ENCODE results near the gene DLEC1.

Gene DLEC1

GRCh38 chr3:38001456-38002081 is 37.4 kb upstream of the DLEC1 start:
- no peak for DNase-seq

- no peak for DNase-seq
These were observed 36.6 kb upstream of the DLEC1 start for GRCh38 chr3:38002291-38002876.

DNA sequence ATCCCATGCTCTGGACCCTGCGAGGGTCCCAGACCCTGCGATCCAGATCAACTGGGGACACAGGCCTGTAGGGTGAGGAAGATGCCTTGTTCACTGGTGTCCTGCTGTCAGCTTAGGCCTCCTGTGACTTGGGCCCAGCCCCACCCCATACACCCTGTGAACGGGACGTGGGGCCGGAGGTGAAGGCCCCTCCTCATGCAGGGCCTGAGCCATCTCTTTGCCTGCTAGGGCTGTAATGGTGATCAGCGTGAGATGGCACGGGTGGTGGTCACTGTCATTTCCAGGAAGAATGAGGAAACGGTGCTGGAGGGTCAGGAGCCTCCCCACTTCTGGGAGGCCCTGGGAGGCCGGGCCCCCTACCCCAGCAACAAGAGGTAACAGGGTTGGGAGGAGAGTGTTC is 36.1 kb upstream of the DLEC1 start:
- DNase-seq, result no peak

DNA sequence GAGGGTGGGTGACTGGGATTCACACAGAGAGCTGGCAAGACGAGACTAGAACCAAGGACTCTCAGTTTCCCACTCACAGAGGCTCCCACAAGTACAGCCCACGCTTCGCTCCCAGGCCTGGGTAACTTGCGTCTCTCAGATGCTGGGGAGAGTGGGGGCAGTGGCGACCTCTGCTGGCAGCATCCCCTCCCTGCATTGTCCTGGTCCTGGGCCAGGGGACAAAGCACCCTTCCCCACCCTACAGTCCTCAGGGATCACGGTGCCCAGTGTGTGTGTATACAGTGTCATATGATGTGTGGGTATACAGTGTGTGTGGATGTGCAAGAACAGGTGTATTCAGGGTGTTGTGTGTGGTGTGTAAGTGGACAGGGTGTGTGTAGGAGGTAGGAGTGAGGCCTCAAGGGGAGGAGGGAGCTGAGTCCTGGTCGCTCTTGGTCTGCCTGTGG is 35.6 kb upstream of the DLEC1 start:
- DNase-seq, result peak; percentile 4

DNA sequence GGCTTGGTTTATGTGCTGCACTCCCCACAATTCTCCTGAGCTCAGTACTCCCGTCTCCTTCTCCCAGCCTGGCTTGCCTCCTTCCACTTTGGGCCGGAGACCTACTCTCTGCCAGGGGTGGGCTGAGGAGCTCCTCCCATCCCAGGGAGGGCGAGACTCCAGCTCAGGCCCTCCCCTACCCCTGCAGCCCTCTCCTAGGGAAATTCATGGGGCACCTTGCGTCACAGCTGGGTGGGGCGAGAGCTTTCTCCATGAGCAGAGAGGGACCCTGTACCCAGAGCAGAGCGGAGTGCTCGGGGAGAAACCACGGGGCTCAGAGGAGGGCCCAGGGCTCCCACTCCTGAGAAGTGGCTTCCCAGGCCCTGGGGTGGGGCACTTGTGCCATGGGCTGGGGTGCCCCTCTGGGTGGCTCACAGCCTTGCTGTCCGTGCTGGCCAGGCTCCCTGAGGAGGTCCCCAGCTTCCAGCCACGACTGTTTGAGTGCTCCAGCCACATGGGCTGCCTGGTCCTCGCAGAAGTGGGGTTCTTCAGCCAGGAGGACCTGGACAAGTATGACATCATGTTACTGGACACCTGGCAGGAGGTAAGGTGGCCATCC is 35.1 kb upstream of the DLEC1 start:
- no peak for DNase-seq

- peak; percentile 29 for DNase-seq
These were observed 34.5 kb upstream of the DLEC1 start for GRCh38 chr3:38004415-38005075.

DNA sequence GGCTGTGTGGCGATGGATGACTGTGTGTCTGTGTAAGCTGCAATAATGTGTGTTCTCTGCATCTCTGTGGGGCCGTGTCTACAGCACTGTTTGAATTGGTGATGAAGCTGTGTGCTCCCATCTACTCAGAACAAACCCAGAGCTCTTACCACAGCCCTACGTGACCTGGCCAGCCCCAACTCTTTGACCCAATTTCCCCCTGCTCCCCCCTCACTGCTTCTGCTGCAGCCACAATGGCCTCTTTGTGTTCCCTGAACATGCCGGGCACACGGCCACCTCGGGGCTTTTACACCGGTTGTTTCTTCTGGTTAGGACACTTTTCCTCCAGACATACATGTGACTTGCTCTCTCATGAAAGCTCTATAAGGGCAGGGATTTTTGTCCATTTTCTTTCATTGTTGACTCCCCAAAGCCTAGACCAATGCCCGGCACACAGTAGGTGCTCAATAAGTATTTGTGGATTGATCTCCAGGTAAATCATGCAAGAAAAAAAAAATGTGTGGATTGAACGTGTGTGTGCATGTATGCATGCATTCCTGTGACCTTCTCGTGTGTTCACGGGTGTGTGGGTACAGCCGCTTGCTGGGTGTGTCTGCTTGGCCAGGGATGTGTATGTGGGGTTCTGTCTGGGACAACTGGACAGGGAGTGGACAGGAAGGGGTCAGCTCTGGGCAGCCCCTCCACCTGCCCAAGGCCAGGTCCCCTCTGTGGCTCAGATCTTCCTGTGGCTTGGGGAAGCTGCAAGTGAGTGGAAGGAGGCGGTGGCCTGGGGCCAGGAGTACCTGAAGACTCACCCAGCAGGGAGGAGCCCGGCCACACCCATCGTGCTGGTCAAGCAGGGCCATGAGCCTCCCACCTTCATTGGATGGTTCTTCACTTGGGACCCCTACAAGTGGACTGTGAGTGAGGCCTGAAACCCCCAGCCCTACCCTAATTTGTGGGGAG is 33.7 kb upstream of the DLEC1 start:
- no peak for DNase-seq

GRCh38 chr3:38006031-38006430 is 33.0 kb upstream of the DLEC1 start:
- DNase-seq, result no peak

GRCh38 chr3:38006445-38006995 is 32.5 kb upstream of the DLEC1 start:
- DNase-seq, result no peak

GRCh38 chr3:38007754-38008090 is 31.3 kb upstream of the DLEC1 start:
- DNase-seq, result no peak

- DNase-seq, result no peak
These were observed 30.8 kb upstream of the DLEC1 start for GRCh38 chr3:38008191-38008701.

DNA sequence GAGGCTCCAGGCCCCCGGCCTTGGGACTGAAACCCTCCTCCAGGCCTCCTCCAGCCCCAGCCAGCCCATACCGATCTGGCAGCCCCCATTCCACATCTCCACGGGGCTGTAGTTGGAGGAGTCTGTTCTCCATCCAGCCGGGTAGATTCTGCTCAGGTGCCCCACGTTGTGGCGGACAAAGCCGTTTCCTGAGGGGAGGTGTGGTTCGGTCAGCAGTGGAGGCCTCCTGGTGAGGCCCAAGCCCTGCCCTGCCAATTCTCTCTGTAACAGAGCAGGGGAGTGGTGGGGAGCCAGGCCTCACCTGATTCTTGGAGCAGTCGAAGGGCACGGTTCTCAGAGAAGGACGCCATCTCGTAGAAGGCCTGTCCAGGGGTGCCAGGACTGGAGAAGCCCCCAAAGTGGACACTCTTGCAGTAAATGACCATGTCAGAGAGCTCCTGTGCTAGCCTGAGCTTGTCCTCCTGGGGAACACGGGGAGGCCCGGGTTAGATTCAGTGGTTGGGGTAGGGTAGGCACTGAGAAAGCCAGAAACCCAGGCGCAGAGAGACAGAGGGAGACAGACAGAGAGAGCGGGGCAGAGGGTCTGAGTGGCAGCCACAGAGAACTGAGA is 29.9 kb upstream of the DLEC1 start:
- DNase-seq, result no peak

DNA sequence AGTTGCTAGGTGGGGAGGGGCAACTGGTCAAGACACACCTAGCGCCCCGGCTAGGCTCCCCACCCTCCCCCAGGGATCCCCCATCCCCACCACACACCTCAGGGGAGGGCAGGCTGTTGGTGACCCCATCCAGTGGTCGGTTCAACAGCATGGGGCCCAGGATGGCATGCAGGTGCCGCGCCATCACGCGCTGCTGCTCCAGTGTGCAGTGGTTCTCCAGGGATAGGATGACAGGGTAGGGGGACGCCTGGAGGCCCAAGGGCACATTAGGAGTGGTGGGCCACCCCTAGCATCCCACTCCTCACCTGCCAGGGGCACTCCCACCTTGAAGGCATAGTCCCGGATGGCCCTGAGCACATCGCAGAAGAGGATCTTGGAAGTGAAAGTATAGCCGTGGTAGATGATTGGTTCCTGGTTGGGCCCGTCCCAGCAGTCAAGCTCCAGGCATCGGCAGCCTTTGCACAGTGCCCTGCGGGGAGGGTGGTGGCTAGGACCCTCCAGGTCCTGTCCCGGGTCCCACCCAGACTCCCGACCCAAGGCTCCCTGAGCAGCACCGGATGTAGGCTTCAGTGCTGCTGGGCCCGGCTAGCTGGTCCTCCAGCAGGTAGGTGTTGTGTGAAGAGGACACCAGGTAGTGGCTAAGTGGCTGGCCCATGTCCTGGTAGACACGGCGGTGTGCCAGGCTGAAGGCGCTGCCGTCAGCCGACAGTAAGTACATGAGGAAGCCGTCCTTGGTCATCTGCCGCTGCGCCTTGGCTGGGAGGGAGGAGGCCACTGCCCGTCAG is 29.0 kb upstream of the DLEC1 start:
- DNase-seq, result no peak

- DNase-seq, result no peak
These were observed 27.9 kb upstream of the DLEC1 start for GRCh38 chr3:38011111-38011510.

- DNase-seq, result no peak
These were observed 23.5 kb upstream of the DLEC1 start for GRCh38 chr3:38015485-38015884.

DNA sequence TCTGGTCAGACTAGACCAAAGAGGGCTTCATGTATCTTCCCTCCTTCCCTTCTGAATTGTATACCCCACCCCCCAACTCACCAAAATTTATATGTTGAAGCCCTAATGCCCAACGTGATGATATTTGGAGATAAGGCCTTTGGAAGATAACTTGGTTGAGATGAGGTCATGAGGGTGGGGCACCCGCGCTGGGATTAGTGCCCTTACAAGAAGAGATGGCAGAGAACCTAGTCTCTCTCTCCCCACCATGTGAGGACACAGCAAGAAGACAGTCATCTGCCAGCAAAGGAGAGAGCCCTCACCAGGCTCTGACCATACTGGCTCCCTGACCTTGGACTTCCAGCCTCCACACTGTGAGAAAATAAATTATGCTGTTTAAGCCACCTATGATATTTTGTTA is 23.0 kb upstream of the DLEC1 start:
- DNase-seq, result no peak

DNA sequence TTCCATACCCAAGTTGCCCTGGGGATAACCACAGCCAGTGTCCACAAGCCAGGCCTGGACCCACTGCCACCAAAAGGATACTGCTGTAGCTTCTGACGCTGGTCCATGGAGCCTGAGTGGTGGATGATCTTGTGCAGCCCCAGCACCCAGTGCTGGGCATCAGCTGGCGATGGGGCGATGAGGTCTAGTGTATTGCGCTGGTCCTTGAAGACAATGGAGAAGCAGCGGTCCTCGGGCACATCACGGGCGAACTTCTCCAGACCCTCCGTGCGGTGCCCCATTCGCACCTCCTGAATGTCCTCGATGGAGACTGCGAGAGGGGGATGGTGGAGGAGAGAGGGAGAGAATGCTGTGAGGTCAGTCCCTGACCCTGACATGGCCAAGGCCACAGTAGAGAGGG is 22.6 kb upstream of the DLEC1 start:
- DNase-seq, result no peak

GRCh38 chr3:38016847-38017444 is 22.1 kb upstream of the DLEC1 start:
- DNase-seq, result no peak

DNA sequence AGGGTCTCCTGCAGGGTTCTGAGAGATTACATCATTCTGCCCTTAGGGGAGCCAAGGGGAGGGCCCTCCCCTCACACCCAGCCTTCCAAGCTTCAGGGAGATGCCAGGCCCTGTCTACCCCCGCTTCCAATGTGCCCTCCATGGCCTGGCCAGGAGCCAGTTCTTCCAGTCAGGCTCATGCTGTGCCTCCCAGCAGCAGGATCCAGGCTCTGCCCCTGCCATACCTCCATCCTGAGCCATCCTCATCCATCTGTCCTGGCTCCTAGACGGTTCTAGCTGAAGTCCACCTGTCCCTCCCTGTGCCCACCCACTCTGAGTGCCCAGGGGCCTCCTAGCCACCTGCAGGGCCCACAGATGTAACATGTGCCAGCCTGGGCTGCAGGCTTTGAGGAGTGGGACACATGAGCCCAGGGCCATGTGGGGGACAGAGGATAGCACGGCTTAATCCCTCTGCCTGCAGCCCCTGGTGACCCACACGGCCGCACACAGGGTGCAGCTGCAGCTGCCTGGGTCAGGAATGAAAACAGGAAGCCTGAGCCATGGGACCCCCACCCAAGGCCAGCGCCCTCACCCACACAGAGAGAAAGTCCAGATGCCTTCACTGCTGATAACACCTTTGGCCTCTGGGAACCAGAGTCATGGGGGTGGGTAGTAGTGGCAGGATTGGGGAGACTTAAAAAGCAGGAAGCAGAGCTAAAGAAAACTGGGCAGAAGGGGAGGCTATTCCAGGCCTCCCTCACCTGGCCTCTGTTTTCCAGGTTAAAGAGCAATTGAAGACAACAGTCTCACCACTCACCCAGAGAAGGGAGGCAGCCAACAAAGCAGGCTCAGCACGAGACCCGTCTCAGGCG is 21.3 kb upstream of the DLEC1 start:
- no peak for DNase-seq

Measured in NCI-H1105 treated with DMSO at 0.1 percent for 48 hours (cell line).